HPDE6-E6E7 (cell line): ENCODE results near the gene FGF10.

Source experiments
- DNase-seq: peaks from one replicate; pipeline ENCODE4 v3.0.0; 2011; ENCODE audit warnings: missing footprints; ENCODE audit errors: extremely low spot score

The FGF10 gene

GRCh38 chr5:44257653-44258365 lies 131.4 kb downstream of the FGF10 start:
- DNase-seq, result no peak

- no peak for DNase-seq
Observed at GRCh38 chr5:44257221-44257620, 132.0 kb downstream of the FGF10 start.
